ENCODE data around the gene NHEJ1.

- no peak for TF ChIP-seq POLR2A (IDR thresholded peaks at IDR 0.05)
- TF ChIP-seq CTCF (IDR thresholded peaks at IDR 0.05) = no peak
- no peak for TF ChIP-seq POLR2AphosphoS5 (IDR thresholded peaks at IDR 0.05)
Observed at GRCh38 chr2:219042750-219043149, 117.9 kb downstream of the NHEJ1 start.
